B cell (primary cell): ENCODE measurements around the gene PLD5. TPM values are rescaled to one million over a fixed set of nuclear protein-coding genes. Genes with fewer than 3 reads are reported as not detected.

ENCODE experiments used
- ATAC-seq: fragments of 200-7000 bp; cut with Tn5 transposase; one replicate; pipeline ENCODE4 v1.10.0; 2021; ENCODE audit warnings: low read depth, mild to moderate bottlenecking, moderate number of reproducible peaks, moderate library complexity
- CTCF ChIA-PET: fragments of 350-600 bp; sonication (Branson Sonifier 250); formaldehyde crosslinking; loops from one replicate; lab custom pipeline; 2021; ENCODE audit warnings: antibody characterized with exemption, inconsistent platforms; lab: Charles Lee
- POLR2A ChIA-PET: fragments of 350-600 bp; sonication (Branson Sonifier 250); formaldehyde crosslinking; loops from one replicate; lab custom pipeline; 2021; ENCODE audit warnings: antibody characterized with exemption; lab: Charles Lee
- DNase-seq: peaks from one replicate; pipeline ENCODE4 v3.0.0; 2013
- H2AFZ ChIP-seq: 2 replicates; pipeline ENCODE4 v1.6.1; 2012; ENCODE audit warnings: mild to moderate bottlenecking, low read depth, low read length; ENCODE audit not compliant: insufficient read depth, poor library complexity, severe bottlenecking
- H3K27ac ChIP-seq, 2 donors: 1 replicate in 1 of 2; 2 replicates in 1 of 2; pipeline ENCODE4 v1.5.1; 2012 to 2013; ENCODE audit warnings: low read length in 2 of 2, mild to moderate bottlenecking in 2 of 2, moderate library complexity in 1 of 2
- H3K27me3 ChIP-seq, 4 experiments: fragments of 200-600 bp in 1 of 4; sonication (generic) in 1 of 4; replicated peaks in 1 of 4; 1 replicate in 2 of 4; 2 replicates in 2 of 4; pipeline versions ENCODE4 v1.6.1 to v1.7.0; 2013 to 2016; ENCODE audit warnings: low read length in 3 of 4, mild to moderate bottlenecking in 2 of 4, mixed read lengths in 1 of 4, moderate library complexity in 1 of 4; ENCODE audit not compliant: insufficient read depth in 4 of 4, control insufficient read depth in 3 of 4; ENCODE audit errors: control extremely low read depth in 1 of 4
- H3K36me3 ChIP-seq, 2 experiments: replicated peaks in 1 of 2; 1 replicate in 1 of 2; 2 replicates in 1 of 2; pipeline versions ENCODE4 v1.6.1 to v1.7.1; 2013; ENCODE audit warnings: low read length in 1 of 2; ENCODE audit not compliant: insufficient read depth in 2 of 2, control insufficient read depth in 1 of 2; ENCODE audit errors: control extremely low read depth in 1 of 2, extremely low read depth in 1 of 2
- H3K4me1 ChIP-seq, 2 donors: fragments of 200-600 bp in 1 of 2; sonication (generic) in 1 of 2; 1 replicate in 1 of 2; 2 replicates in 1 of 2; pipeline versions ENCODE4 v1.5.1 to v1.6.1; 2013 to 2017; ENCODE audit warnings: low read length in 2 of 2; ENCODE audit not compliant: control insufficient read depth in 2 of 2, insufficient read depth in 2 of 2
- H3K4me2 ChIP-seq: replicated peaks from 2 replicates; pipeline ENCODE3; 2012; ENCODE audit warnings: mild to moderate bottlenecking, low read depth, low read length; ENCODE audit not compliant: poor library complexity, severe bottlenecking
- H3K4me3 ChIP-seq, 5 experiments: fragments of 200-600 bp in 1 of 5; sonication (generic) in 1 of 5; 1 replicate in 3 of 5; 2 replicates in 2 of 5; pipeline versions ENCODE4 v1.5.1 to v1.7.0; 2011 to 2016; ENCODE audit warnings: low read length in 4 of 5, mild to moderate bottlenecking in 4 of 5, low read depth in 2 of 5, control low read depth in 1 of 5, moderate library complexity in 1 of 5; ENCODE audit not compliant: insufficient read depth in 1 of 5; ENCODE audit errors: control extremely low read depth in 1 of 5, extremely low read depth in 1 of 5
- H3K79me2 ChIP-seq: fragments of 200-600 bp; sonication (generic); one replicate; pipeline ENCODE4 v1.6.0; 2016; ENCODE audit warnings: low read length; ENCODE audit not compliant: control insufficient read depth, insufficient read depth
- H3K9ac ChIP-seq: fragments of 200-600 bp; sonication (generic); 2 replicates; pipeline ENCODE4 v1.6.1; 2017; ENCODE audit warnings: mild to moderate bottlenecking, low read length, moderate library complexity
- H3K9me3 ChIP-seq, 3 donors: one replicate each; pipeline versions ENCODE4 v1.6.1 to v1.7.1; 2013; ENCODE audit warnings: low read length in 2 of 3; ENCODE audit not compliant: control insufficient read depth in 2 of 3, insufficient read depth in 1 of 3; ENCODE audit errors: control extremely low read depth in 1 of 3
- H4K20me1 ChIP-seq: 2 replicates; pipeline ENCODE4 v1.6.0; 2012; ENCODE audit warnings: mild to moderate bottlenecking, low read length; ENCODE audit not compliant: insufficient read depth, control insufficient read depth, poor library complexity, severe bottlenecking
- H3K27ac Mint-ChIP-seq: one replicate; pipeline ENCODE4 v1.8.0; 2021; ENCODE audit warnings: mixed read lengths
- H3K27me3 Mint-ChIP-seq: one replicate; pipeline ENCODE4 v1.8.0; 2021; ENCODE audit warnings: mixed read lengths
- H3K4me1 Mint-ChIP-seq: one replicate; pipeline ENCODE4 v1.8.0; 2021; ENCODE audit warnings: mixed read lengths
- H3K4me3 Mint-ChIP-seq: one replicate; pipeline ENCODE4 v1.8.0; 2021; ENCODE audit warnings: mixed read lengths
- H3K9me3 Mint-ChIP-seq: one replicate; pipeline ENCODE4 v1.8.0; 2022; ENCODE audit warnings: mixed read lengths; ENCODE audit not compliant: insufficient read depth
- EZH2 ChIP-seq: IDR thresholded peaks from 2 replicates; pipeline ENCODE4 v1.6.1; 2012; ENCODE audit warnings: borderline replicate concordance, low read depth, mild to moderate bottlenecking, moderate library complexity, low read length; ENCODE audit not compliant: insufficient read depth, poor library complexity, severe bottlenecking
- WGBS: methylation state at CpG from one replicate; pipeline ENCODE4 v1.1.5; 2013; ENCODE audit warnings: missing lambda C conversion rate; ENCODE audit not compliant: insufficient coverage; 5-methylcytosine and 5-hydroxymethylcytosine counted together
- intact Hi-C: fragments of 100-400 bp; cut with micrococcal nuclease; formaldehyde crosslinking; loops from one replicate; pipeline ENCODE4 v1.10.0; 2022
- polyA plus RNA-seq: library from polyadenylated mRNA; depleted of rRNA; stranded (reverse); fragments of >200 nt; gene quantifications from 2 replicates; pipeline ENCODE4 v1.2.3, GENCODE V29; 2012
- total RNA-seq, 2 donors: library from RNA; stranded (reverse); fragments of 120-200 nt in 1 of 2; gene quantifications; 1 replicate in 1 of 2; 2 replicates in 1 of 2; pipeline versions ENCODE4 v1.2.3 to v1.2.4, GENCODE V29; 2013 to 2022
- TF ChIP-seq, protein P1 (sequence below): fragments of 200-600 bp; IDR thresholded peaks from one replicate; pipeline ENCODE4 v1.8.0; 2022; ENCODE audit warnings: antibody characterized with exemption, mild to moderate bottlenecking

Gene PLD5
- total and polyA plus RNA-seq, 2 donors (not counting 1 experiment from before 2014, with no cell fraction given), result 0.37 to 1.9 TPM

DNA sequence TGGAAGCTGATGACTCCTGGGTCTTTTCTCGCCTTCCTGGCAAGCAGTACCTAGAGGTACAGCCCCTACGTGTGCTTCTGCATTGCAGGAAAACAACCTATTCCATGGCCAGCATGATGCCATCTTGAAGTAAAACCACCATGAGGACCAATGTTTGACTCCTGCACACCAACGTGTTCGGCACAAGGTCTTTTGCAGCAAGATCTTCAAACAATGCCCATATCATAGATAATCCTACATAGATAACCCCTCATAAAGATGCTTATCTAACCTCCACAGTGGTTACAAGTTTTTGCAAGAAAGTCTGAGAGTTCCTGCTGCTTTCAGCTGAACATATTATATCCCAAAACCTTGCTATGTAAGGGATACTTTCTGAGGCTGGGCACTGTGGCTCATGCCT lies 384.5 kb downstream of the PLD5 start:
- ChIA-PET POLR2A (no interaction called here), CTCF (no interaction called here)
- Histone ChIP-seq H3K27ac (no peak overlapping the region), H2AFZ (no peak overlapping the region), H3K36me3 (no peaks in the 10 kb centered on the region), H3K9ac (no peak overlapping the region), H3K4me2 (no peak overlapping the region), H3K4me1 (no peaks in the 10 kb centered on the region), H3K27me3 (peaks cover 0 to 8% (median 0%) of the 10 kb centered on the region in 4 experiments), H3K4me3 (no peak overlapping the region), H4K20me1 (no peaks in the 10 kb centered on the region), H3K79me2 (no peaks in the 10 kb centered on the region), H3K9me3 (no peaks in the 10 kb centered on the region)
- Mint-ChIP-seq H3K4me3 (no peak overlapping the region), H3K27ac (no peak overlapping the region), H3K4me1 (no peaks in the 10 kb centered on the region), H3K27me3 (peaks cover 17% of the 10 kb centered on the region), H3K9me3 (no peaks in the 10 kb centered on the region)
- WGBS, result 69% methylated on average over 4 of the region's 4 CpGs
- intact Hi-C loops, result no loop called here
- ATAC-seq (no peak), DNase-seq (no peak)
- TF ChIP-seq, protein P1, sequence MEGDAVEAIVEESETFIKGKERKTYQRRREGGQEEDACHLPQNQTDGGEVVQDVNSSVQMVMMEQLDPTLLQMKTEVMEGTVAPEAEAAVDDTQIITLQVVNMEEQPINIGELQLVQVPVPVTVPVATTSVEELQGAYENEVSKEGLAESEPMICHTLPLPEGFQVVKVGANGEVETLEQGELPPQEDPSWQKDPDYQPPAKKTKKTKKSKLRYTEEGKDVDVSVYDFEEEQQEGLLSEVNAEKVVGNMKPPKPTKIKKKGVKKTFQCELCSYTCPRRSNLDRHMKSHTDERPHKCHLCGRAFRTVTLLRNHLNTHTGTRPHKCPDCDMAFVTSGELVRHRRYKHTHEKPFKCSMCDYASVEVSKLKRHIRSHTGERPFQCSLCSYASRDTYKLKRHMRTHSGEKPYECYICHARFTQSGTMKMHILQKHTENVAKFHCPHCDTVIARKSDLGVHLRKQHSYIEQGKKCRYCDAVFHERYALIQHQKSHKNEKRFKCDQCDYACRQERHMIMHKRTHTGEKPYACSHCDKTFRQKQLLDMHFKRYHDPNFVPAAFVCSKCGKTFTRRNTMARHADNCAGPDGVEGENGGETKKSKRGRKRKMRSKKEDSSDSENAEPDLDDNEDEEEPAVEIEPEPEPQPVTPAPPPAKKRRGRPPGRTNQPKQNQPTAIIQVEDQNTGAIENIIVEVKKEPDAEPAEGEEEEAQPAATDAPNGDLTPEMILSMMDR, result no peak
- TF ChIP-seq EZH2, result no peak

DNA sequence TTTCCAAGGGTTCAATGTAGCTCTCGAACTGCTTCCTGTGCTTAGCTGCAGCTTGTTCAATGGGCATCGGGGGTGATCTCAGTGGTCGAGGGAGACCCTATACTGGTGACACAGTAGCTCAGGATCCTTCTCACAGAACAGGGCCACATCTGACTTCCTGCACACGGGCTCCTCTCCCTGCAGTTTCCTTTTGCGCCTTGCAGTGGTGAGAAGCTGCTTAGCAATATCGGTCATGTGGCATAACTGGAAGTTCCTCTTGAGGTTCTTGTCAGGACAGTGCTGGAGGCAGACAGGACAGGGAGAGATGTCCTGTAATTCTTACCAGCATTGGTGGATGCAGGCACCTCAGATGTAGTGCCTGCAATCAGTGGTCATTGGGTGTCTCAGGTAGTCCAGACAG lies 385.1 kb downstream of the PLD5 start:
- Mint-ChIP-seq H3K27ac (no peak overlapping the region), H3K4me3 (no peak overlapping the region), H3K4me1 (no peaks in the 10 kb centered on the region), H3K27me3 (peaks cover 19% of the 10 kb centered on the region), H3K9me3 (no peaks in the 10 kb centered on the region)
- H3K79me2 ChIP-seq, result no peaks in the 10 kb centered on the region
- H2AFZ ChIP-seq, result no peak overlapping the region
- 20% methylated on average over 5 of the region's 6 CpGs for WGBS
- H3K4me2 ChIP-seq, result no peak overlapping the region
- H3K9ac ChIP-seq, result no peak overlapping the region
- POLR2A ChIA-PET, result no interaction called here
- CTCF ChIA-PET, result no interaction called here
- peaks cover 0 to 8% (median 0%) of the 10 kb centered on the region in 4 experiments for H3K27me3 ChIP-seq
- DNase-seq (no peak), ATAC-seq (no peak)
- H3K4me1 ChIP-seq, result no peaks in the 10 kb centered on the region
- H3K36me3 ChIP-seq, result no peaks in the 10 kb centered on the region
- intact Hi-C loops, result no loop called here
- H3K27ac ChIP-seq, result no peak overlapping the region
- no peak overlapping the region for H3K4me3 ChIP-seq
- TF ChIP-seq, protein P1, result no peak
- no peak for TF ChIP-seq EZH2
- H4K20me1 ChIP-seq, result no peaks in the 10 kb centered on the region
- H3K9me3 ChIP-seq, result no peaks in the 10 kb centered on the region
